HG03575 (cell line): ENCODE results near the gene C16orf54.
A peak's percentile ranks its signal among the peaks of the same experiment; 100 is the strongest.
"Not testable (repeated sequence)": the region's sequence is repeated elsewhere in the genome, so short reads cannot be mapped to it uniquely, and the experiment has no call there.

ENCODE experiments used
- ATAC-seq: cut with Tn5 transposase; IDR thresholded peaks from one replicate; pipeline ENCODE4 v1.9.1; 2021; ENCODE audit not compliant: unreplicated experiment, insufficient number of reproducible peaks, low FRiP score; ENCODE audit errors: extremely low read depth

The C16orf54 gene

DNA sequence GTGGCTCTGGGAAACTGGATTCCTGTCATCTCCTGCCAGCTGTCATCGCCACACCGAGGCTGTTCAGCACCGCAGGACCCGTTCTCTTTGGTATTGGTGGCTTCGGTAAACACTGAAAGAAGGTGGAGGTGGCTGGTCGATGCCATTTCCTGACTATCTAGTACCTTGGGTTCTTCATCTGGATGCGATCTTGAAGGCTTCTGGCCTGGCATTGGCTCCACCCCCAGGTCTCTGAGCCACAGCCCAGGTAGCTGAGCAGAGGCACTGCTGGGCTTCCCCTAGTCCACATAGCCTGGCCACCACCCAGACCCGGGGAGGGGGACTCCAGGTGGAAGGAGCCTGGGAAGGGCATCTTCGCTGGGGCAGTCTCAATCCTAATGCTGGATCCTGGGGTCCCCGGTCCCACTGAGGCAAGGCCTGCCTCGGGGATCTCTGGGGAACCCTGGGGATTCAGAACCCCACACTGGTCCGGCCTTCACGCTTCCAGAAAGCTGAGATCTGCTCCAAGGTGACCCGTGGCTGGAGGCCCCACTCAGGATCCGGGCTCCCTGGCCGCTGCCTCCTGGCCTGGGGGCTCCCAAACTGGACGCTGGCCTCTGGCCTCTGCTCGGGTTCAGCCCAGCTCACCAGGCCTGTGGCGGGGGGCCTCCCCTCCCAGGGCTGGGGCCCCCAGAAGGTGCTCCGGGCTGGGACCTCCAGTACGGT lies 1.8 kb downstream of the C16orf54 start:
- ATAC-seq: no peak

DNA sequence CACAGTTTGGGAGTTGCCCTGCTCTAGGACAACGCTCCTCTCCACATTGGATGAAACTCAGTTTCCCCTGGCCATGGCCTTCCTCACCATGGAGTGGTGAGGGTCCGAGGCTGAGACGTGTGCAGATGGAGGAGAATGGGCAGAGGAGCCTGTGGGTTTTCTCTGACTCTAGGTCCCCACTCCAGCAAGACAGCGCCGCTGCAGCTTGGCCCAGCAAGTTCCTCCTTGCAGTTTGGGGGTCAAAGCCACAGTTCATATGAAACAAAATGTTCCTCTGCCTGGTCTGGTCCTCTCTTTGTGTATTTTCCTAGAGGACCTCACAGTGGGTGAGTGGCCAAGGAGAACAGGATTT lies 2.3 kb downstream of the C16orf54 start:
- no peak for ATAC-seq

DNA sequence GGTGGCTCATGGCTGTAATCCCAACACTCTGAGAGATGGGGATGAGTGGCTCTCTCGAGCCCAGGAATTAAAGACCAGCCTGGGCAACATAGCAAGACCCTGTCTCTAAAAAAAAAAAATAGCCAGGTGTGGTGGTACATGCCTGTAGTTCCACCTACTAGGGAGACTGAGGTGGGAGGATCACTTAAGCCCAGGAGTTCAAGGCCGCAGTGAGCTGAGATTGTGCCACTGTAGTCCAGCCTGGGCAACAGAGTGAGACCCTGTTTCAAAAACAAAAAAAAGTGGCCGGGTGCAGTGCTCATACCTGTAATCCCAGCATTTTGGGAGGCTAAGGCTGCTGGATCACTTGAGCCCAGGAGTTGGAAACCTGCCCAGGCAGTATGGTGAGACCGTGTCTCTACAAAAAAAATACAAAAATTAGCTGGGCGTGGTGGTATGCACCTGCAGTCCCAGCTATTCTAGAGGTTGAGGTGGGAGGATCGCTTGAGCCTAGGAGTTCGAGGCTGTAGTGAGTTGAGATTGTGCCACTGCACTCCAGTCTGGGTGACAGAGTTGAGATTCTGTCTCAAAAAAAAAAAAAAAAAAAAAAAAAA lies 3.0 kb downstream of the C16orf54 start:
- ATAC-seq: no peak

DNA sequence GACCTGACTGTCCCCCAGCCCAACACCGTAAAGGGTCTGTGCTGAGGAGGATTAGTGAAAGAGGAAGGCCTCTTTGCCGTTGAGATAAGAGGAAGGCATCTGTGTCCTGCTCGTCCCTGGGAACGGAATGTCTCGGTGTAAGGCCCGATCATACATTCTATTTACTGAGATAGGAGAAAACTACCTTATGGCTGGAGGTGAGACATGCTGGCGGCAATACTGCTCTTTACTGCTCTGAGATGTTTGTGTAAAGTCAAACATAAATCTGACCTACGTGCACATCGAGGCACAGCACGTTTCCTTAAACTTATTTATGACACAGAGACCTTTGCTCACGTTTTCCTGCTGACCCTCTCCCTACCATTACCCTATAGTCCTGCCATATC lies 5.2 kb downstream of the C16orf54 start:
- ATAC-seq: not testable (repeated sequence)

DNA sequence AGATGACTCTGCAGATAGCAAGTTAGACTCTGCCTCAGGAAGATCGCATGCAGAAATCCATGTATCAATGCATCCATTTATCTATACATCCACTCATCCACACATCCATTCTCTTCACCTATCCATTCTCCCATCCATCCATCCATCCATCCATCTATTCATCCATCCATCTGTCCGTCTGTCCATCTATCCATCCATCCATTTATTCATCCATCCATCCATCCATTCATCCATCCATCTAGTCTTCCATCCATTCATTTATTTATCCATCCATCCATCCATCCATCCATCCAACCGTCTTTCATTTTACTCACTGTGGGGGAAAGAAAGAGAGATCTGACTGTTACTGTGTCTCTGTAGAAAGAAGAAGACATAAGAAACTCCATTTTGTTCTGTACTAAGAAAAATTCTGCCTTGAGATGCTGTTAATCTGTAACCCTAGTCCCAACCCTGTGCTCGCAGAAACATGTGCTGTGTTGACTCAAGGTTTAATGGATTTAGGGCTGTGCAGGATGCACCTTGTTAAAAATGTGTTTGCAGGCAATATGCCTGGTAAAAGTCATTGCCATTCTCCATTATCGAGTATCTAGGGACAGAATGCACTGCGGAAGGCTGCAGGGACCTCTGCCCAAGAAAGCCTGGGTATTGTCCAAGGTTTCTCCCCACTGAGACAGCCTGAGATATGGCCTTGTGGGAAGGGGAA lies 5.7 kb downstream of the C16orf54 start:
- ATAC-seq: not testable (repeated sequence)

DNA sequence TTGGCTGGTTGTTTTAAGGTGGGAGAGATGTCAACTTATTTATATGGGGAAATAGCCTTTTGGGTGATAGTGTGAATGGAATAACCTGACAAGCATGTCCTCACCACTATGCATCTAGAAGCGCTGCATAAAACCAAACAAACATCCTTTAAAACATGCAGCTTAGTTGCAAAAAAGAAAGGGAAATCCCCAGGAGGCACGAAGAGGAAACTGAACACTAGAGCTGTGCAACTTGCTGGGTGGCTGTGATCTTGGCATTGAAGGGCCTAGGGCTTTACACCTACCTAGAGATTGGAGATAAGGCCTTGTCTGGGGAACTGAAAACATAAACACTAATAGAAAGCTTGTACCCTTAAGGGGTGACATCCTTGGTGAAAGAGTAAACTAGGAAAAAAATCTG lies 7.3 kb downstream of the C16orf54 start:
- ATAC-seq: no peak

DNA sequence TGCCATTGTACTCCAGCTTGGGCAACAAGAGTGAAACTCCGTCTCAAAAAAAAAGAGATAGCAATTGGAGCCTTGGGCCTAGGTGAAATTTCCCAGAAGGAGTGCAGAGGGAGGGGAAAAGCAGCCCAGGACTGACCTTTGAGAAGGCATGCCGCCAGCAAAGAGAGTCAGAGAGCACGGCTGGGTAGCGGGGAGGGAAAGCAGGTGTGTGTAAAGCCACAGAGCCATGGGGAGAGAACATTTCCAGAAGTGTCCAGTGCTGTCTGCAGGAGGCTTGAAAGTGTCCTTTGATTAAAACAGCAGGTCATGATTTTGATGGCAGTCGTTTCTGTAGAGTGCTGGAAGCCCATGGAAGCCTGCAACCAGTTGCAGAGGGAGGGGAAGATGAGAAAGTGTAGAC lies 8.1 kb downstream of the C16orf54 start:
- no peak for ATAC-seq

DNA sequence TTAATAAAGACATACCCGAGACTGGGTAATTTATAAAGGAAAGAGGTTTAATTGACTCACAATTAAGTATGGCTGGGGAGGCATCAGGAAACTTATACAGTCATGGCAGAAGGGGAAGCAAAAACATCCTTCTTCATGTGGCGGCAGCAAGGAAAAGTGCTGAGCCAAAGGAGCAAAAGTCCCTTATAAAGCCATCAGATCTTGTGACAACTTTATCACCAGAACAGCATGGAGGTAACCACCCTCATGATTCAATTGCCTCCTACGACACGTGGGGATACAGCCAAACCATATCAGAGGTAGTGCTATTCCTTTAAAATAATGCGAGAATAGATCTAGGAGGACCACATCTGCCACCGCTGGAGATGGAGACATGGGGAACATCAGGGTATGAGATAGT lies 9.0 kb downstream of the C16orf54 start:
- no peak for ATAC-seq

DNA sequence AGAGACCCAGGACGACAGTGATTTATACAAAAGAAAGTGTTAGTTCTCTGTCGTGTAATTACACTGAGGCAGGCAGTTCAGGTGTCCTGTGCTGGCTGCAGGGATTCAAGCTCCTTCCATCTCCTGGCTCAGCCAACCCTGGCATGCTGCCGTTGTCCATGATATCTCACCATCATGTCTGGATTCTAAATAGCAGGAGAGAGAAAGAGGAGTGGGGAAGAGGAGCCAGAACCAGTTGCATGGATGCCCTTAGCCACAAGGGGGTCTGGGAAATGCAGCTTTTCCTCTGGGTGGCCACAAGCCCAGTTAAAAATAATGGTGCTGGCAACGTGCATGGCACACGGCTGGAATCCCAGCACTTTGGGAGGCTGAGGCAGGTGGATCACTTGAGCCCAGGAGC lies 9.7 kb downstream of the C16orf54 start:
- ATAC-seq: no peak

DNA sequence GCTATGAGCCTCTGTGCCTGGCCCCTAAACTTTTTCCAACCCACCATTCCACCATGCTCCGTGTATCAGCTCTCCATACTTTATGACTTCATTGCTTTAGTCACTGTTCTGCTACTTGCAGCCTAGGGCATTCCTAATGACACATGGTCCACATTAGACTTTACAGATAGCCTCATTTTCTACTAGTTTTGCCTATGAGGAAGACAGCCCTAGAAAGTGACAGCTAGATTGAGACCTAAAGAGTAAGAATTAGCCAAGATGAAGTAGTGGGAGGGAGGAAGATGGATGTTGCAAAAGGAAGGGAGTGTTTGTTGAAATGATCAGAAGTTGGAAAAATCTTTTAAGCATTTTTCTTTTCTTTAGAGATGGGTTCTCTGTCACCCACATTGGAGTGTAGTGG lies 11.0 kb downstream of the C16orf54 start:
- ATAC-seq: no peak

DNA sequence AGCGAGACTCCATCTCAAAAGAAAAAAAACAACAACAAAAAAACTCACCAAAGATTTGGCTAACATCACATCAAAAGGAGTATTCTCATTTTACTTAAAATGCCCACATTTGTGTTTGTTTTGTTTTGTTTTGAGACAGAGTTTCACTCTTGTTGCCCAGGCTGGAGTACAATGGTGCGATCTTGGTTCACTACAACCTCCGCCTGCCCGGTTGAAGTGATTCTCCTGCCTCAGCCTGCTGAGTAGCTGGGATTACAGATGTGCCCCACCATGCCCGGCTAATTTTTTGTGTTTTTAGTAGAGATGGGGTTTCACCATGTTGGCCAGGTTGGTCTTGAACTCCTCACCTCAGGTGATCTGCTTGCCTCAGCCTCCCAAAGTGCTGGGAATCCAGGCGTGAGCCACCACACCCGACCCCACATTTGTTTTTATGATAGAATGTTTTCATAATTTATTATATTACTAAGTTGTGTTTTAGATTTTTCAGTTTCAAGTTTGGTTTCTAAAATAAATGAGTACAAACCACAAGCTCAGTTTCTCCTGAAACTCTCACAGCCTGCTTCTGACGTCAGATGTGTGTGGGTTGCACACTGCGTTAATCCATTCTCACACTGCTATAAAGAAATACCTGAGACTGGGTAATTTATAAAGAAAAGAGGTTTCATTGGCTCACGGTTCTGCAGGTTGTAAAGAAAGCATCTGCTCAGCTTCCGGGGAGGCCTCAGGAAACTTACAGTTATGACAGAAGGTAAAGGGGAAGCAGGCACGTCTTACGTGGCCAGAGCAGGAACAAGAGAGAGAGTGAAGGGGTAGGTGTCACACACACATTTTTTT lies 13.8 kb downstream of the C16orf54 start:
- ATAC-seq: peak; percentile 66

DNA sequence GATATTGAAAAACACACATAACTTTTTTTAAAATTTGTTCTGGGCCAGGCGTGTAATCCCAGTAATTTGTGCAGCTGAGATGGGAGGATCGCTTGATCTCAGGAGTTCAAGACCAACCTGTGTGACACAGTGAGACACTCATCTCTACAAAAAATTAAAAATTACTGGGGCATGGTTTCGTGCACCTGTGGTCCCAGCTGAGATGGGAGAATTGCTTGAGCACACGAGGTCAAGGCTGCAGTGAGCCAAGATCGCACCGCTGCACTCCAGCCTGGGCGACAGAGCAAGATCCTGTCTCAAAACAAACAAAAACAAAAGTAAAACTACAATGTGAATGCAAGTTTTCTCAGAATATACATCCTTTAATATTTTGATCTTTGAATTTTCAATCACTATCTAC lies 15.1 kb downstream of the C16orf54 start:
- ATAC-seq: no peak

DNA sequence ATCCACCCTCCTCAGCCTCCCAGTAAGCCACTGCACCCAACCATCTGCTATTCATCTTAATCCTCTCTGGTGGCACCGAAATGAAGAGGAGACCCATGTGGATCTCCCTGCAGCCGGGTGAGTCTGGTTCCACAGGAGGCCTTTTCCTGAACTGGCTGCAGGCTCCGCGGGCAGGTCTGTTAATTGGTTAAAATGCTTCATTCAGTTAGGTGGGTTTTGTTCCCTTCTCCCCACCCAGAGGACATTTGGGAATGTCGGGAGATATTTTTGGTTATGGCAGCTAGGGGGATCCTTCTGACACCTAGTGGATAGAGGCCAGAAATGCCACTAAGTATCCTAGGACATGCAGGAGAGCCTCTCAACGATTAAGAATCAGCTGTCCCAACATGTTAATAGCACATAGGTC lies 16.7 kb downstream of the C16orf54 start:
- ATAC-seq: no peak

DNA sequence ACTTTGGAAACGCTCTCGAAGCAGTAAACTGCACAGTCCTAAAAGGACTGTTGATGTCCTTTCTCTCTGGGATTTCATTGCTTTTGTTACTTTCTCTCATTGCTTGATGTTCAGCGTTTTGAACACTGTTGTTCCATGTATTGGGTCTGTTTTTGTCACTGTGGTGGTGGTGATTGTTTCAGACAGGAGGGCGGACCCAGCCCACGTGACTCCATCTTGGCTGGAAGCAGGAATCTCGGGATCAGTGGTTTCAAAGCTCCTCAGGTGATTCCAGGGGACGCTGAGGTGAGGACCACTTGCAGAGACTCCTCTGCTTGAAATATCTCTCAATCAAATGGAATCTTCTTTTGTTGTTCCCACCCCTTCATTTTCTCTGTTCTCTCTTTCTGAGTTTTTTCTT lies 18.3 kb downstream of the C16orf54 start:
- ATAC-seq: no peak

DNA sequence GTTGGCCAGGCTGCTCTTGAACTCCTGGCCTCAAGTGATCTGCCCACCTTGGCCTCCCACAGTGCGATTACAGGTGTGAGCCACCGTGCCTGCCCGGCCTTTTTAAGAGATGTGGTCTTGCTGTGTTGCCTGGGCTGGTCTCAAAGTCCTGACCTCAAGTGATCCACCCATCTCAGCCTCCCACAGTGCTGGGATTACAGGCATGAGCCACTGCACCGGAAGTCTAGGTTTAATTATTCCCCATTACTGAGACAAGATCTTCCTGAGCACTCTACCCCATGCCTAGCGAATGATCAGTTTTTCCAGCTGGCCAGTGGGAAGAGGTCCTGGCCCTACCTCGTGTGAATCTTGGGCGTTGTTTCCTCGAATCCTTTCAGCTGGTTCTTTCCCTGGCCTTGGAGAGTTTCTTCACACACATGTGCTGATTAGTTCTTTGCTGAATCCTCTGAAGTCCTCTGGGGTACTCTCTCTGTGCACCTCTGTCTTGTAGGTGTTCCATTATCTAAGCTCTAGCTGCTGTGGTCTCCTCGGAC lies 18.9 kb downstream of the C16orf54 start:
- no peak for ATAC-seq

DNA sequence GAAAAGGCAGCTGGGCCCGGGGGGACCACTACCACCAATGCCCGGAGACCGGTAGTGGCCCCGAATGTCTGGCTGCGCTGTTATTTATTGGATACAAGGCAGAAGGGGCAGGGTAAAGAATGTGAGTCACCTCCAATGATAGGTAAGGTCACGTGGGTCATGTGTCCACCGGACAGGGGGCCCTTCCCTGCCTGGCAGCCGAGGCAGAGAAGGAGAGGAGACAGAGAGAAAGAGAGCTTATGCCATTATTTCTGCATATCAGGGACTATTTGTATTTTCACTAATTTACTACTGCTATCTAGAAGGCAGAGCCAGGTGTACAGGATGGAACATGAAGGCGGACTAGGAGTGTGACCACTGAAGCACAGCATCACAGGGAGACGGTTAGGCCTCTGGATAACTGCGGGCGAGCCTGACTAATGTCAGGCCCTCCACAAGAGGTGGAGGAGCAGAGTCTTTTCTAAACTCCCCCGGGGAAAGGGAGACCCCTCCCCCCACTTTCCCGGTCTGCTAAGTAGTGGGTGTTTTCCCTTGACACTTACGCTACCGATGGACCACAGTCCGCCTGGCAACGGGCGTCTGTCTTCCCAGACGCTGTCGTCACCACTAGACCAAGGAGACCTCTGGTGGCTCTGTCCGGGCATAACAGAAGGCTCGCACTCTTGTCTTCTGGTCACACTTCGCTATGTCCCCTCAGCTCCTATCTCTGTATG lies 24.5 kb downstream of the C16orf54 start:
- ATAC-seq: not testable (repeated sequence)

DNA sequence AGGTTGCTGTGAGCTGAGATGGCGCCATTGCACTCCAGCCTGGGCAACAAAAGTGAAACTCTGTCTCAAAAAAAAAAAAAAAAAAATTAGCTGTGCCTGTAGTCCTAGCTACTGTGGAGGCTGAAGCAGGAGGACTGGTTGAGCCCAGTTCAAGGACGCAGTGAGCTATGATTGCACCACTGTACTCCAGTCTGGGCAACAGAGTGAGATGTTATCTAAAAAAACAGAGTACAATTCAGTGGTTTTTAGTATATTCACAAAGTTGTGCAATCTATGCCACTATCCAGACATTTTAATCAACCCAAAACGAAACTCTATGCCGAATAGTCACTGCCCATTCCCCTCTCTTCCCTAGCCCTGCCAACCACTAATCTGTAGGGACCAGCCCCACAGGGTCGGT lies 25.1 kb downstream of the C16orf54 start:
- ATAC-seq: no peak

DNA sequence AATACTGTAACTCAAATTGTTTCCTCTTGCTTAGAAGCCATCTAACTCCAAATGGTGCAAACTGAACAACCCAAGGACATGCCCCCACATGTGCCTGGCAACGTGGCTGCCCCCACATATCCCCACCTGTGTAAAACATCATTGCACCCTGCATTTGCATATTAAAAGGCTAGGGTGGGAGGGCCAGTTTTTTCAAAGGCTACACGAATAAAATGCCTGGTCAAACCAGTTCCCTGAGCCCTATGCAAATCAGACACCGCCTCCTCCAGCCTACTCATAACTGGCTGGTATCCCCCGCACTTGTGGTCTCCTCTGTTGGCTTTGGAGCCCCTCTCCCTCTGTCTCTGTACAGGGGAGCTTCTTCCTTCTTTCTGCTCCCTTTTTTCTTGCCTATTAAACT lies 26.7 kb downstream of the C16orf54 start:
- ATAC-seq: no peak

DNA sequence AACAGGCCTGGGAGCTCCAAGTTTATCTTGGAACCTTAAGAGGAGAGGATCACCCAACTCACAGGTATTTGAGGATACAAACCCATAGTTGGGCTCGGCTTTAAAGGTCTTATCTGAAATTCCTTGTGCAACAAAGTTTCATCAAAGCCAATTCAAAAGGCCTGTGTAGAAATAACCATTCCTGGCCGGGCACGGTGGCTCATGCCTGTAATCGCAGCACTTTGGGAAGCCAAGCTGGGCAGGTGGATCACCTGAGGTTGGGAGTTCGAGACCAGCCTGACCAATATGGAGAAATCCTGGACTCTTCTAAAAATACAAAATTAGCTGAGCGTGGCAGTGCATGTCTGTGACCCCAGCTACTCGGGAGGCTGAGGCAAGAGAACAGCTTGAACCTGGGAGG lies 28.7 kb downstream of the C16orf54 start:
- no peak for ATAC-seq
